BJ (cell line): Measurements from ENCODE around the gene SYTL1. TPM values are rescaled to one million over a fixed set of nuclear protein-coding genes. Genes with fewer than 3 reads are reported as not detected.

ENCODE experiments used
- CTCF ChIA-PET: fragments of 350-600 bp; formaldehyde crosslinking; extraction: SDS; loops from one replicate; lab custom pipeline; 2021; ENCODE audit warnings: antibody characterized with exemption, inconsistent platforms; lab: Yijun Ruan, JAX
- POLR2A ChIA-PET: fragments of 300-600 bp; sonication (Branson Sonifier 250); formaldehyde crosslinking; extraction: SDS; loops from one replicate; lab custom pipeline; 2021; ENCODE audit warnings: antibody characterized with exemption; lab: Charles Lee
- DNase-seq: peaks from one replicate; pipeline ENCODE4 v3.0.0-alpha.2; 2011; ENCODE audit warnings: low read depth
- H3K27me3 ChIP-seq: 2 replicates; pipeline ENCODE4 v1.6.0; 2011; ENCODE audit warnings: low read length; ENCODE audit not compliant: control insufficient read depth, insufficient read depth
- H3K36me3 ChIP-seq: 2 replicates; pipeline ENCODE4 v1.5.1; 2011; ENCODE audit warnings: low read length; ENCODE audit not compliant: control insufficient read depth, insufficient read depth
- H3K4me3 ChIP-seq: 2 replicates; pipeline ENCODE4 v1.5.1; 2011; ENCODE audit warnings: low read depth, mild to moderate bottlenecking, control low read depth, low read length
- CTCF ChIP-seq: IDR thresholded peaks from 2 replicates; pipeline ENCODE4 v1.5.1; 2011; ENCODE audit warnings: low read depth, mild to moderate bottlenecking, control low read depth, inconsistent platforms, low read length, moderate library complexity; ENCODE audit not compliant: insufficient read depth
- polyA plus RNA-seq: library from polyadenylated mRNA; depleted of rRNA; stranded (reverse); fragments of >200 nt; gene quantifications from 2 replicates; pipeline ENCODE4 v1.2.3, GENCODE V29; 2011

The SYTL1 gene
- polyA plus RNA-seq, 1 experiment = 0.23 TPM

GRCh38 chr1:27393641-27394281 lies 51.9 kb downstream of the SYTL1 start:
- ChIA-PET POLR2A (no interaction called here), CTCF (interaction anchor here (0.9 to 11.9 kb wide), 12 partner anchors 8 to 350 kb away, joined by 3 to 353 read pairs (median 11); partner anchors contain the start of gene AHDC1)
- no peaks in the 10 kb centered on the region for H3K27me3 ChIP-seq
- no peak overlapping the region for H3K4me3 ChIP-seq
- no peak for TF ChIP-seq CTCF
- H3K36me3 ChIP-seq = no peaks in the 10 kb centered on the region
- no peak for DNase-seq

- H3K36me3 ChIP-seq = no peaks in the 10 kb centered on the region
- DNase-seq = no peak
- no peak overlapping the region for H3K4me3 ChIP-seq
- TF ChIP-seq CTCF = no peak
- ChIA-PET CTCF (interaction anchor here (0.7 to 11.9 kb wide), 26 partner anchors 8 to 354 kb away, joined by 3 to 353 read pairs (median 8); partner anchors contain the start of genes AHDC1, MAP3K6 and SYTL1), POLR2A (no interaction called here)
- no peaks in the 10 kb centered on the region for H3K27me3 ChIP-seq
These were observed 52.4 kb downstream of the SYTL1 start for GRCh38 chr1:27394282-27394658.

GRCh38 chr1:27394925-27395324 lies 53.1 kb downstream of the SYTL1 start:
- DNase-seq = no peak
- Histone ChIP-seq H3K27me3 (no peaks in the 10 kb centered on the region), H3K4me3 (no peak overlapping the region), H3K36me3 (no peaks in the 10 kb centered on the region)
- ChIA-PET CTCF (interaction anchor here (0.6 to 11.9 kb wide), 35 partner anchors 7 to 959 kb away, joined by 3 to 353 read pairs (median 5); partner anchors contain the start of genes AHDC1, MAP3K6 and SYTL1), POLR2A (no interaction called here)
- no peak for TF ChIP-seq CTCF

GRCh38 chr1:27395441-27396195 lies 53.8 kb downstream of the SYTL1 start:
- H3K4me3 ChIP-seq = no peak overlapping the region
- no peaks in the 10 kb centered on the region for H3K36me3 ChIP-seq
- H3K27me3 ChIP-seq = no peaks in the 10 kb centered on the region
- ChIA-PET POLR2A (no interaction called here), CTCF (interaction anchor here (0.5 to 11.9 kb wide), 34 partner anchors 8 to 351 kb away, joined by 3 to 353 read pairs (median 5); partner anchors contain the start of genes AHDC1, MAP3K6 and SYTL1)
- no peak for DNase-seq
- TF ChIP-seq CTCF = peak; percentile 92

GRCh38 chr1:27397110-27397509 lies 55.3 kb downstream of the SYTL1 start:
- Histone ChIP-seq H3K36me3 (no peaks in the 10 kb centered on the region), H3K4me3 (no peak overlapping the region), H3K27me3 (no peaks in the 10 kb centered on the region)
- ChIA-PET POLR2A (interaction anchor here (0.6 kb wide), 1 partner anchor 359 kb away, joined by 5 read pairs; no protein-coding TSS in a partner anchor), CTCF (interaction anchor here (0.6 to 11.9 kb wide), 19 partner anchors 8 to 353 kb away, joined by 3 to 353 read pairs (median 4); partner anchors contain the start of genes AHDC1 and MAP3K6)
- no peak for TF ChIP-seq CTCF
- DNase-seq = no peak
